Neural progenitor cell (in vitro differentiated cells): ENCODE results near the gene GFAP. TPM values are rescaled to one million over a fixed set of nuclear protein-coding genes. Genes with fewer than 3 reads are reported as not detected.

ENCODE experiments used
- DNase-seq: peaks from one replicate; pipeline ENCODE4 v3.0.0-alpha.2; 2016; ENCODE audit warnings: low spot score
- H2AFZ ChIP-seq: fragments of 200-600 bp; sonication (generic); replicated peaks from 2 replicates; pipeline ENCODE4 v1.6.1; 2016; ENCODE audit warnings: antibody characterized with exemption
- H3F3A ChIP-seq: fragments of 200-600 bp; sonication (generic); 2 replicates; pipeline ENCODE4 v1.6.1; 2016; ENCODE audit warnings: antibody characterized with exemption, low read depth
- H3K27ac ChIP-seq: fragments of 200-600 bp; sonication (generic); 2 replicates; pipeline ENCODE4 v1.5.1; 2016; ENCODE audit warnings: mild to moderate bottlenecking
- H3K27me3 ChIP-seq: fragments of 200-600 bp; sonication (generic); 2 replicates; pipeline ENCODE4 v1.6.1; 2016; ENCODE audit warnings: mild to moderate bottlenecking, moderate library complexity
- H3K36me3 ChIP-seq: fragments of 200-600 bp; sonication (generic); 2 replicates; pipeline ENCODE4 v1.5.1; 2016
- H3K4me1 ChIP-seq: fragments of 200-600 bp; sonication (generic); 2 replicates; pipeline ENCODE4 v1.6.1; 2016; ENCODE audit warnings: mixed run types
- H3K4me2 ChIP-seq: fragments of 200-600 bp; sonication (generic); 2 replicates; pipeline ENCODE4 v1.6.1; 2016
- H3K4me3 ChIP-seq: fragments of 200-600 bp; sonication (generic); 2 replicates; pipeline ENCODE4 v1.5.1; 2016
- H3K79me2 ChIP-seq: fragments of 200-600 bp; sonication (generic); 2 replicates; pipeline ENCODE4 v1.6.1; 2016; ENCODE audit warnings: low read depth
- H3K9ac ChIP-seq: fragments of 200-600 bp; sonication (generic); 2 replicates; pipeline ENCODE4 v1.6.1; 2016
- H3K9me3 ChIP-seq: fragments of 200-600 bp; sonication (generic); 2 replicates; pipeline ENCODE4 v1.5.1; 2016; ENCODE audit warnings: low read depth
- H4K20me1 ChIP-seq: fragments of 200-600 bp; sonication (generic); 2 replicates; pipeline ENCODE4 v1.6.1; 2016; ENCODE audit warnings: low read depth
- H3K27ac Mint-ChIP-seq: 3 replicates; pipeline ENCODE4 v1.8.0; 2021; ENCODE audit warnings: mixed read lengths
- H3K27me3 Mint-ChIP-seq: 2 replicates; pipeline ENCODE4 v1.8.0; 2022; ENCODE audit warnings: low read depth, mild to moderate bottlenecking, inconsistent platforms, moderate library complexity, mixed read lengths; ENCODE audit not compliant: insufficient read depth
- H3K36me3 Mint-ChIP-seq: 3 replicates; pipeline ENCODE4 v1.8.0; 2021; ENCODE audit warnings: mixed read lengths
- H3K4me1 Mint-ChIP-seq: 3 replicates; pipeline ENCODE4 v1.8.0; 2021; ENCODE audit warnings: mixed read lengths
- H3K4me3 Mint-ChIP-seq: 3 replicates; pipeline ENCODE4 v1.8.0; 2021; ENCODE audit warnings: mild to moderate bottlenecking, moderate library complexity, mixed read lengths
- H3K9me3 Mint-ChIP-seq: 3 replicates; pipeline ENCODE4 v1.8.0; 2020; ENCODE audit warnings: mixed read lengths
- EZH2 ChIP-seq: fragments of 200-600 bp; sonication (generic); IDR thresholded peaks from 2 replicates; pipeline ENCODE4 v1.6.1; 2017; ENCODE audit warnings: antibody characterized with exemption, mild to moderate bottlenecking, moderate library complexity
- EZH2phosphoT487 ChIP-seq: fragments of 200-600 bp; sonication (generic); IDR thresholded peaks from 2 replicates; pipeline ENCODE4 v1.6.1; 2017; ENCODE audit warnings: antibody characterized with exemption
- total RNA-seq: library from RNA; depleted of rRNA; stranded (reverse); fragments of >200 nt; gene quantifications from 2 replicates; pipeline ENCODE4 v1.2.3, GENCODE V29; 2015; ENCODE audit warnings: low replicate concordance
- TF ChIP-seq, protein P1 (sequence below): fragments of 200-600 bp; sonication (generic); IDR thresholded peaks from 2 replicates; pipeline ENCODE4 v1.5.1; 2017; ENCODE audit warnings: antibody characterized with exemption, mild to moderate bottlenecking

GFAP gene
- total RNA-seq, 1 donor from 2014 or later: 0.45 TPM

DNA sequence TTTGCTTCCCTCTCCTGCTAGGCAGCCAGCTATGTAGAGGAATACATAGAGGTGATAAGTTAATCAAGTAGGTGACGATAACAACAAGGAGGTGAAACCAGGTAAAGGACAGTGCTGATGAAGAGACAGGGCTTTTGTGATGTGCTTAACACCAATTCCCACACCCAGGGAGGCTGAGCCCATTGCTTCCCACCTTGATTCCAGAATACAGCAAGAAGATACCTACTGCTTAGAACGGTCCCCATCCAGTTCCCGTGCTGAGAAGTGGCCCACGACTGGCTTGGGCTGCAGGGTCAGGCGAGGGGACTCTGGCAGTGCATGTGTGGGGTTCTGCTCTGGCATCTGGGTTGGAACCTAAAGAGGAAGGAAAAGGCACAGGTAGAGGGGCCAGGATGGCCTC, 16.1 kb upstream of the GFAP start:
- H3K9me3 Mint-ChIP-seq: no peaks in the 10 kb centered on the region
- Histone ChIP-seq H3K27me3 (no peaks in the 10 kb centered on the region), H3K36me3 (no peaks in the 10 kb centered on the region), H3F3A (peaks cover 6% of the 10 kb centered on the region), H3K27ac (no peak overlapping the region), H3K4me2 (no peak overlapping the region), H3K4me1 (no peaks in the 10 kb centered on the region), H3K9me3 (no peaks in the 10 kb centered on the region), H4K20me1 (peaks cover 10% of the 10 kb centered on the region), H3K9ac (no peak overlapping the region), H3K4me3 (no peak overlapping the region), H2AFZ (no peak overlapping the region), H3K79me2 (no peaks in the 10 kb centered on the region)
- peaks cover 31% of the 10 kb centered on the region for H3K36me3 Mint-ChIP-seq
- H3K27ac Mint-ChIP-seq: no peak overlapping the region
- H3K4me1 Mint-ChIP-seq: no peaks in the 10 kb centered on the region
- DNase-seq: no peak
- TF ChIP-seq, protein P1, sequence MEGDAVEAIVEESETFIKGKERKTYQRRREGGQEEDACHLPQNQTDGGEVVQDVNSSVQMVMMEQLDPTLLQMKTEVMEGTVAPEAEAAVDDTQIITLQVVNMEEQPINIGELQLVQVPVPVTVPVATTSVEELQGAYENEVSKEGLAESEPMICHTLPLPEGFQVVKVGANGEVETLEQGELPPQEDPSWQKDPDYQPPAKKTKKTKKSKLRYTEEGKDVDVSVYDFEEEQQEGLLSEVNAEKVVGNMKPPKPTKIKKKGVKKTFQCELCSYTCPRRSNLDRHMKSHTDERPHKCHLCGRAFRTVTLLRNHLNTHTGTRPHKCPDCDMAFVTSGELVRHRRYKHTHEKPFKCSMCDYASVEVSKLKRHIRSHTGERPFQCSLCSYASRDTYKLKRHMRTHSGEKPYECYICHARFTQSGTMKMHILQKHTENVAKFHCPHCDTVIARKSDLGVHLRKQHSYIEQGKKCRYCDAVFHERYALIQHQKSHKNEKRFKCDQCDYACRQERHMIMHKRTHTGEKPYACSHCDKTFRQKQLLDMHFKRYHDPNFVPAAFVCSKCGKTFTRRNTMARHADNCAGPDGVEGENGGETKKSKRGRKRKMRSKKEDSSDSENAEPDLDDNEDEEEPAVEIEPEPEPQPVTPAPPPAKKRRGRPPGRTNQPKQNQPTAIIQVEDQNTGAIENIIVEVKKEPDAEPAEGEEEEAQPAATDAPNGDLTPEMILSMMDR: no peak
- TF ChIP-seq EZH2phosphoT487: no peak
- TF ChIP-seq EZH2: no peak
- no peak overlapping the region for H3K4me3 Mint-ChIP-seq
- H3K27me3 Mint-ChIP-seq: no peaks in the 10 kb centered on the region

DNA sequence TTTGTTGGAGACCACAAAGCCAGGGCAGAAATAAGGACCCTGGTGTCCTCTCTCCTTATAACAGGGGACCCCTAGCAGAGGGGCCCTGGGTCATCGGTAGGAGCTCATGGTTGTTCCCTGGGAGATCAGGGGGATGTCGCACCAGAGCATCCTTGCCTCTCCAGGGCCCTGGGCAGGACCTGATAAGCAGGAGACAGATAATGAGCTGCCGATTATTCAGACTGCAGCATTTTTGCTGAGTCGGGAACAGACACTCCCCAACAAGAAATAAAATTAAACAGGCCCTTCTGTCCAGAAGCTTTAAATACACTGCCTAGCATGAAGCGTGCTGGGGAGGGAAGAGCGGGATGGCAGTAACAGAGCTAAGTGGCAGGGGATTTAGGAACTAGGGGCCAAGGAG, 15.4 kb upstream of the GFAP start:
- Mint-ChIP-seq H3K36me3 (peaks cover 31% of the 10 kb centered on the region), H3K4me1 (no peaks in the 10 kb centered on the region), H3K9me3 (no peaks in the 10 kb centered on the region), H3K4me3 (no peak overlapping the region), H3K27me3 (peaks cover 1% of the 10 kb centered on the region), H3K27ac (no peak overlapping the region)
- no peak overlapping the region for H3K9ac ChIP-seq
- H3K79me2 ChIP-seq: no peaks in the 10 kb centered on the region
- no peaks in the 10 kb centered on the region for H3K27me3 ChIP-seq
- H2AFZ ChIP-seq: no peak overlapping the region
- peaks cover 6% of the 10 kb centered on the region for H3F3A ChIP-seq
- H3K27ac ChIP-seq: no peak overlapping the region
- H3K9me3 ChIP-seq: no peaks in the 10 kb centered on the region
- peaks cover 10% of the 10 kb centered on the region for H4K20me1 ChIP-seq
- H3K4me3 ChIP-seq: no peak overlapping the region
- H3K4me2 ChIP-seq: no peak overlapping the region
- TF ChIP-seq, protein P1: no peak
- TF ChIP-seq EZH2phosphoT487 (no peak), EZH2 (no peak)
- DNase-seq: no peak
- no peaks in the 10 kb centered on the region for H3K4me1 ChIP-seq
- H3K36me3 ChIP-seq: no peaks in the 10 kb centered on the region

DNA sequence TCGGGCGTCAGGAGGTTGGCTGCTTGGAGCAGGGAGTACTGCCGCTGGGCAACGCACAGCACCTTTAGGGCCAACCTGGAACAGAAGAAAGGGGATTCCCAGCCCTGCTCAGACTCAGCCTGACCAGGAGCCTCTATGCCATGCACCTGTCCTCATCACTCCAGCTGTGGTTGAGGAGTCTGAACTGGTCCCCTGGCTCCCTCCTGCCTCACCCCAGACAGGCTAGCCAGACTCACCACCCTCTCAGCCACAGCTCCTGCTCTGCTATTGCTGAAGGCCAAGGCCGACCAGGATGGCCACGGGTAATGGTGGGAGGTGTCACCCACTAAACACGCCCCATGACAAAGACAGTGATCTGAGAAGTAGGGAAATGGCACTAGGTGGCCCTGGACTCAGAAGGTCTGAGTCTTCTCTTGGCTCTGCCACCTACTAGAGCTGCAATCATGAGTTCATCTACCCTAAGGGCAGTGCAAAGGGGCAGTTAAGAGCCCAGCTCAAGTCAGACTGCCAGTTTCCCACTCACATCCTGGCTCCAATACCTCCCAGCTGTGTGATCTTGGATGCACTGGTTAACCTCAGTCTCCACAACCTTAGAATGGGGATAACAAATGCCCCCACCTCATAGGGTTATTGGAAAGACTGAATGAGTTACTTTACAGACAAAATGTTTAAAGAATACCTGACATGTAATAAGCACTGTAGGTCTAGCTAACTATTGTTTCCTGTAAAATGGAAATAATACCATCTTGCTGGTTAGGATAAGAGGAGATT, 13.8 kb upstream of the GFAP start:
- Histone ChIP-seq H3K4me3 (no peak overlapping the region), H3K9me3 (no peaks in the 10 kb centered on the region), H3K9ac (no peak overlapping the region), H3K27me3 (no peaks in the 10 kb centered on the region), H3K79me2 (no peaks in the 10 kb centered on the region), H3F3A (peaks cover 14% of the 10 kb centered on the region), H4K20me1 (peaks cover 7% of the 10 kb centered on the region), H3K4me2 (no peak overlapping the region), H3K36me3 (no peaks in the 10 kb centered on the region), H3K27ac (no peak overlapping the region), H3K4me1 (no peaks in the 10 kb centered on the region), H2AFZ (no peak overlapping the region)
- Mint-ChIP-seq H3K4me3 (no peak overlapping the region), H3K36me3 (peaks cover 31% of the 10 kb centered on the region), H3K27ac (no peak overlapping the region), H3K4me1 (no peaks in the 10 kb centered on the region), H3K27me3 (peaks cover 2% of the 10 kb centered on the region), H3K9me3 (no peaks in the 10 kb centered on the region)
- DNase-seq: no peak
- TF ChIP-seq EZH2phosphoT487: no peak
- TF ChIP-seq, protein P1: no peak
- TF ChIP-seq EZH2: no peak
